ENCODE results near the gene PRR15. TPM values are rescaled to one million over a fixed set of nuclear protein-coding genes. Genes with fewer than 3 reads are reported as not detected.

The PRR15 gene
- total RNA-seq, 1 experiment from 2014 or later: 22.6 TPM

DNA sequence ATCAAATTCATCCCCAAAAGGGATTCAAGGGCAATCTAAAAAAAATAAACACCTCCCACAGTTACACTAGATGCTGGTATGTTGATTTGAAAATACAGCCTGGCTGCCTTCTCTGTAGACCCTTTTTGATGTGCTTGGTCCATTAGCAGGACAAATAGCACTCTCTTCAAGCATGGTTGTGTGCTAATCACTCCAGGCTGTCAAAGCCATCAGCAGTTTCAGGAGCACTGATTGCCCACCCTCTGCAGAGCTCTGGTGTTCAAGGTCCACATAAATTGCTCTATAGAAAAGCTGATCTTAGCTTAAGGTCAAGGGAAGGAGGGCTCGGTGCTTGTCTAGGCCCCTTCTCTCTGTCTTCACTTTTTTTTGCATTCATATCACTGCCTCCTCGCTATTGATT lies 35.4 kb downstream of the PRR15 start:
- H3K4me3 ChIP-seq (ENCODE audit: low read depth, low read length): no peak overlapping the region
- ChIA-PET CTCF (no interaction called here), POLR2A (no interaction called here)
- peaks cover 2% of the 10 kb centered on the region for H3K9me3 Mint-ChIP-seq (ENCODE audit: unreplicated experiment)
- intact Hi-C loops (cut with micrococcal nuclease; ENCODE audit: unreplicated experiment): no loop called here
- no peak overlapping the region for H3K27ac Mint-ChIP-seq (ENCODE audit: unreplicated experiment)
- H3K27me3 ChIP-seq (replicated peaks; ENCODE audit: control insufficient read depth, insufficient read depth, low read length): no peaks in the 10 kb centered on the region
- no peak for DNase-seq
- no peaks in the 10 kb centered on the region for H3K27me3 Mint-ChIP-seq (ENCODE audit: insufficient read depth, unreplicated experiment)
- H3K4me1 ChIP-seq: no peaks in the 10 kb centered on the region; the same call in 1 of the 2 replicates
- peaks cover under 1% of the 10 kb centered on the region for H3K4me1 Mint-ChIP-seq (ENCODE audit: low read depth, unreplicated experiment)
- H3K9me3 ChIP-seq: no peaks in the 10 kb centered on the region
- TF ChIP-seq, protein P1, sequence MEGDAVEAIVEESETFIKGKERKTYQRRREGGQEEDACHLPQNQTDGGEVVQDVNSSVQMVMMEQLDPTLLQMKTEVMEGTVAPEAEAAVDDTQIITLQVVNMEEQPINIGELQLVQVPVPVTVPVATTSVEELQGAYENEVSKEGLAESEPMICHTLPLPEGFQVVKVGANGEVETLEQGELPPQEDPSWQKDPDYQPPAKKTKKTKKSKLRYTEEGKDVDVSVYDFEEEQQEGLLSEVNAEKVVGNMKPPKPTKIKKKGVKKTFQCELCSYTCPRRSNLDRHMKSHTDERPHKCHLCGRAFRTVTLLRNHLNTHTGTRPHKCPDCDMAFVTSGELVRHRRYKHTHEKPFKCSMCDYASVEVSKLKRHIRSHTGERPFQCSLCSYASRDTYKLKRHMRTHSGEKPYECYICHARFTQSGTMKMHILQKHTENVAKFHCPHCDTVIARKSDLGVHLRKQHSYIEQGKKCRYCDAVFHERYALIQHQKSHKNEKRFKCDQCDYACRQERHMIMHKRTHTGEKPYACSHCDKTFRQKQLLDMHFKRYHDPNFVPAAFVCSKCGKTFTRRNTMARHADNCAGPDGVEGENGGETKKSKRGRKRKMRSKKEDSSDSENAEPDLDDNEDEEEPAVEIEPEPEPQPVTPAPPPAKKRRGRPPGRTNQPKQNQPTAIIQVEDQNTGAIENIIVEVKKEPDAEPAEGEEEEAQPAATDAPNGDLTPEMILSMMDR (IDR thresholded peaks at IDR 0.05; ENCODE audit: insufficient read depth in 1 of 2, low read depth in 1 of 2, low read length in 1 of 2, severe bottlenecking in 1 of 2, unreplicated experiment in 1 of 2): no peak
- H3K36me3 ChIP-seq (ENCODE audit: control insufficient read depth, insufficient read depth, low read length): no peaks in the 10 kb centered on the region
- no peak overlapping the region for H3K4me3 Mint-ChIP-seq (ENCODE audit: unreplicated experiment)
- no peaks in the 10 kb centered on the region for H3K36me3 Mint-ChIP-seq (ENCODE audit: insufficient read depth, unreplicated experiment)
- no TSS peak for BruUV-seq (replicated peaks)

DNA sequence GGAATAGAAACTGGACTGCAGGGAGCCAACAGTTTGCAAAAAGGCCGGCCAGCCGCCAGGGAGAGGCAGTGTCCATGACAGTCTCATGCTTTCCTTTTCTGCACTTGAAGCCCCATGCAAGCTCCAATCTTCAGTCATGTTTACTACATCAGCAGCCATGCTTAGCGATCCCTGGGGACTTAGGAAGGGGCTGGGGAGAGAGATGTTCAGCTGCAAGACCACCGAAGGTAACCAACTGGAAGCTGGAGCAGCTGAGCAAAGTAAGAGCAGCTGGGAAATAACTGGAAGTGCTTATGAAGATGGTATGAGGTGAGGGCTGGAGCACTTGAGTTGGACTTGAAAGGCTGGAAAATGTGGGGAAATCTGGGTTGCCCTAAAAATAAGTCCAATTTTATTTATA lies 37.0 kb downstream of the PRR15 start:
- intact Hi-C loops (cut with micrococcal nuclease; ENCODE audit: unreplicated experiment): loop anchor here (10.0 kb wide), 1 partner anchor 486 kb away; no protein-coding TSS in a partner anchor
- no peak for DNase-seq
- Histone ChIP-seq H3K4me3 (ENCODE audit: low read depth, low read length) (no peak overlapping the region), H3K4me1 (peaks cover 7% of the 10 kb centered on the region), H3K36me3 (ENCODE audit: control insufficient read depth, insufficient read depth, low read length) (no peaks in the 10 kb centered on the region), H3K9me3 (no peaks in the 10 kb centered on the region), H3K27me3 (replicated peaks; ENCODE audit: control insufficient read depth, insufficient read depth, low read length) (no peaks in the 10 kb centered on the region)
- Mint-ChIP-seq H3K4me3 (ENCODE audit: unreplicated experiment) (no peak overlapping the region), H3K36me3 (ENCODE audit: insufficient read depth, unreplicated experiment) (no peaks in the 10 kb centered on the region), H3K27me3 (ENCODE audit: insufficient read depth, unreplicated experiment) (no peaks in the 10 kb centered on the region), H3K9me3 (ENCODE audit: unreplicated experiment) (peaks cover 9% of the 10 kb centered on the region), H3K4me1 (ENCODE audit: low read depth, unreplicated experiment) (peaks cover 10% of the 10 kb centered on the region), H3K27ac (ENCODE audit: unreplicated experiment) (no peak overlapping the region)
- no TSS peak for BruUV-seq (replicated peaks)
- ChIA-PET POLR2A (no interaction called here), CTCF (no interaction called here)
- TF ChIP-seq, protein P1 (IDR thresholded peaks at IDR 0.05; ENCODE audit: insufficient read depth in 1 of 2, low read depth in 1 of 2, low read length in 1 of 2, severe bottlenecking in 1 of 2, unreplicated experiment in 1 of 2): no peak

DNA sequence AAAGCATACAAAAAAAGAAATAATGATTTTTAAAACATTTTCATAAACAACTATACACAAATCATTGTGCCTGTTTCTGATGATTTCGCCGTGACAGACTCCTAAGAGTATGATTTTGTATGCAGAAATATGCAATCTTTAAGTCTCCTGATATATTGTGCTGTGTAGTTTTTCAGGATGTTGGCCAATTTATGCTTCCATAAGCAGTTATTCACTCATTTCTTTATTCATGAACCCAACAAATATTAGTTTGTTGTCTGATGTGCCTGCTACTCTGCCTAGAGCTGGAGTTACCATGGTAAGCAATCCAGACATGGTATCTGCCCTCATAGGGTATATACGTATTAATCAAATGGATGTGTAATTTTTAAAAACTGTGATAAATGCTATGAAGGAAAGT lies 40.4 kb downstream of the PRR15 start:
- Mint-ChIP-seq H3K9me3 (ENCODE audit: unreplicated experiment) (peaks cover 9% of the 10 kb centered on the region), H3K27ac (ENCODE audit: unreplicated experiment) (peak overlapping the region; percentile 40), H3K36me3 (ENCODE audit: insufficient read depth, unreplicated experiment) (no peaks in the 10 kb centered on the region), H3K4me3 (ENCODE audit: unreplicated experiment) (no peak overlapping the region), H3K4me1 (ENCODE audit: low read depth, unreplicated experiment) (peaks cover 37% of the 10 kb centered on the region), H3K27me3 (ENCODE audit: insufficient read depth, unreplicated experiment) (no peaks in the 10 kb centered on the region)
- Histone ChIP-seq H3K4me1 (peaks cover 40% of the 10 kb centered on the region), H3K27me3 (replicated peaks; ENCODE audit: control insufficient read depth, insufficient read depth, low read length) (no peaks in the 10 kb centered on the region), H3K9me3 (no peaks in the 10 kb centered on the region), H3K36me3 (ENCODE audit: control insufficient read depth, insufficient read depth, low read length) (no peaks in the 10 kb centered on the region), H3K4me3 (ENCODE audit: low read depth, low read length) (no peak overlapping the region)
- ChIA-PET CTCF (no interaction called here), POLR2A (no interaction called here)
- BruUV-seq (replicated peaks): no TSS peak
- no peak for DNase-seq
- intact Hi-C loops (cut with micrococcal nuclease; ENCODE audit: unreplicated experiment): loop anchor here (10.0 kb wide), 1 partner anchor 489 kb away; no protein-coding TSS in a partner anchor
- TF ChIP-seq, protein P1 (IDR thresholded peaks at IDR 0.05; ENCODE audit: insufficient read depth in 1 of 2, low read depth in 1 of 2, low read length in 1 of 2, severe bottlenecking in 1 of 2, unreplicated experiment in 1 of 2): no peak

Measured in Caco-2 (cell line).